ENCODE data around the gene RNF220.

Gene RNF220

DNA sequence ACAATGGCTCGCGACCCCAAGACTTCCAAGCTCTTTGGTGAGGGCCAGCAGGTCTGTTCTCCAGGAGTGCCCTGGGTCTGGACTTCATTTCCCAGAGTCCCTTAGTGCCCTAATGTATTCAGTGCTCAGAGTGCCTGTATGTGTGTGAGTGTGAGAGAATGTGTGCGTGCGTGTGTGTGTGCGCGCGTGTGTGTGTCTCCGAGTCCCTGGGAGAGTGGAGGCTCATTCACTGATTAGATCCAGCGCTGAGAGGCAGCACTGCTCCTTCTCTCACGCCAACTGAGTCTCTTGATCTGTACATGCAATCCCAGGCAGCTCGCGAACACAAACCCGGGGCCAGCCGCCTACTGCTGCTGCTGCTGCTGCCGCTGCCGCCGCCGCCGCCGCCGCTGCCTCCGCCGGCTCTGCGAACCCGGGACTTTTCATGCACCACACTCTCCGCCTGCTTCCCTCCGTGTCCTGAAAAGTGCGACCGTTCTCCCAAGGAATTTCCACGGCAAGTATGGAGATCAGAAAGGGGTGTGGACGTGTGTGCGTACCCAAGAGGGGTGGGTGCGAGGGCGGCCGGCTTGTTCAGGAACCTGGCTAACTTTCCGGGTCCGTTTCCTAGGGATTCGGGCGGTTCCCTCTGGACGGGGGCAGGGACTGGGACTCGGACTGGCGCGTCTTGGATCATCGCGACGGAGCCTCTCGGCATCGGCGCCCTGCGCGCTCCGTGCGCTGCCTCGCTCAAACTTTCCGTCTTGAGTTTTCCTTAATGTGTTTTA, at the start of gene RNF220:
RNF220 (plus strand) TSS at position 225 of the 767 bp plus-strand sequence.
- no peak for TF ChIP-seq POLR2A (IDR thresholded peaks at IDR 0.05; ENCODE audit: low read depth, low read length)
- peak; percentile 95 for FAIRE-seq
- DNase-seq (ENCODE audit: insufficient read length, low spot score), result peak; percentile 65

DNA sequence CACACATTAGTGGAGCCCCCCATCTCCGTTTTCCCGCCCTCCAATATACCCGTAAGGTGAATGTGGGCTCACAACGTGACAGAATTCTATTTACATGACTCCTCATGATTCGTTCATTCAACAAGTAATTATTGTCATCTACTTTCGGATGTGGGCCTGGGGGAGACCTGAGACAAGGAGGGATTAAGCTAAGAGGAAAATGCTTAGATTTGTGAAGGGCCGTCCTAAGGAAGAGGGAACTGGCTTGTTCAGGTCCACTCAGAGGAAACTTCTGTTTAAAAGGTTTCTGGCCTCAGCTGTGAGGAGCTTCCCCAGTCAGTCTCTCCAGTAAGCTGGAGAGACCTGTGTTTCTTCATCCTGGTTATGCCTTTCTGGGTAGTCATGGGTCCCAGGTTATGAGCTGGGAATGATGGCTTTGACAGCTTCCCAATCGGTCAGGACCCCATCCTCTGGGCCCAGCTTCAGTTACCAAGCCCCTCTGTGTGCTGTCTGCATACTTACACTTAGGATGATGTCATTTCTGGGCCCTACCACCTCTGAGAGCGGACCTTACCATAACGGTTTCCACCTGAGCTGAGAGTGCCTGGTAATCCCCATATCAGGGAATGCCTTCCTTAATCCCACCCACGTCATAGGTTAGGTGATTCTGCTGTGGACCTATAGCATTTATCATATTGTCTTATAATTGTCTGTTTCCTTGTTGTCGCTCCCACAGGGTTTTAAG, 49.3 kb upstream of the RNF220 start:
- DNase-seq (ENCODE audit: insufficient read length, low spot score) (no peak), FAIRE-seq (no peak)

DNA sequence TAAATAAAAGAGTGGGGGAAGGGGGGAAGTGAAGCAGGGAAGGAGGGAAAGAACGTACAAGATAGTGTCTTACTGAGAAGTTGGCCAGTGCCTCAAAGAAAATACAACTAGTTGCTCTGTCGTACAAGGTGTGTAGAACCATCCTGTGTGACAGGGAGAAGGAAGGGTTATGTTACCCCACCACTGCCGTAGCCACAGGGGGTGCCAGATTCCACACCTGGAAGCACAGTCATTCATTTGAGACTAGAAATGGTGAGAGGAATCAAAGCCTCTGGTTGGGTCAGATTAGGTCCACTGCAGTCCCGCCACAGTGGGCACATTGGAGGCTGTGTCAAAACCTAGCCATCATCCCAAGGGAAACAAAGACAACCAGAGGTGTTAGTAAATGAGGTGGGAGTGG, 47.3 kb upstream of the RNF220 start:
- DNase-seq (ENCODE audit: insufficient read length, low spot score) (no peak), FAIRE-seq (no peak)
- no peak for TF ChIP-seq POLR2A (IDR thresholded peaks at IDR 0.05; ENCODE audit: low read depth, low read length)

More for the DNA sequence above, 49.3 kb upstream of the RNF220 start:
- no peak for TF ChIP-seq POLR2A (IDR thresholded peaks at IDR 0.05; ENCODE audit: low read depth, low read length)

DNA sequence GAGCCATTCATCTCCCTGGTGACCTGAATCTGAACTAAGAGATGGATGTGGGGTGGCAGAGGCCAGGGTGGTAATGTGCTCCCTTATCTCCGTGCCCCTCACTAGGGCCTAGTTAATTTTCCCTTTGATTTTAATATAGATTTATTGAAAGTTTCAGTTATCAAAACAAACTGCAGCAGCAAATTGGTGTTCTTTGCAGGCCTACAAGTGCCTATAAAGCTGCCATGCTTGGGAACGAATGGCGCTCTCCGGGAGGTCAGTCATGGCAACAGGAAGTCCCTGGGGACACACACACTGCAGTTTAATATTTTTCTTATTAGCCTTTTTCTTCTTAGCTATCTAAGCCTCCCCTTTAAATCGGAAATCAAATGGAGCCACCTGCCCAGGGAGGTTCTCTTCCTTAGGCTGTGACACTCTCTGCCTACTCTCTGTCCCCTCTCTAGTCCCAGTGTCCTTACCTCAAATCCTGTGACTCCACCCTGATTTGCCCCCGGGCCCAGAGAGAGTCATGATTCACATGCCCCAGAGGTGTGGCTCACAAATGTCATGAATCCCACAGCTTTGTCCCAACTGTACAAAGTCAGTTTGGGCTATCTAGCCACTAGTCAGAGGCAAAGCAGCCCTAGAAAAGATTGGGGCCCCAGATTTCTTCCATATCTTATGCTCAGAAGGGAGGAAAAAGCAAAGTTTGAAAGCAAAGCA, 45.7 kb upstream of the RNF220 start:
- FAIRE-seq, result no peak
- TF ChIP-seq POLR2A (IDR thresholded peaks at IDR 0.05; ENCODE audit: low read depth, low read length), result no peak
- no peak for DNase-seq (ENCODE audit: insufficient read length, low spot score)

DNA sequence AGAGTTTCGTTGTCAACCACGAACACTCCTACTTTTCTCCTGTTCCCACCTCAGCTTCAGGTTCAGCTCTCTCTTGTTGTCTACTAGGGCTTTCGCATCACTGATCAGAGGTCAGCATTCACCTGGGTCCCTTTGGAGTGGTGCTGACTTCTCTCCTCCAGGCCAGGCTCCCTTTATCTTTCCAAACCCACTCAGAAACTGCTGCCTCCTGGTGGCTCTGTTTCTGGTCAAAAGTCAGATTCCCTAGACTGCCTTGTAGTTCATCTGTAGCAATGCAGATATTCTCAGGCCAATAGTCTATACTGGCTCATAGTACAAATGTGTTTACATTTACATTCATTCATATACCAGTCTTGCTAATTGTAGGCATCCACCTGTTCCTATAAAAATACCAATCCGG, 43.6 kb upstream of the RNF220 start:
- TF ChIP-seq POLR2A (IDR thresholded peaks at IDR 0.05; ENCODE audit: low read depth, low read length), result no peak
- FAIRE-seq, result no peak
- no peak for DNase-seq (ENCODE audit: insufficient read length, low spot score)

DNA sequence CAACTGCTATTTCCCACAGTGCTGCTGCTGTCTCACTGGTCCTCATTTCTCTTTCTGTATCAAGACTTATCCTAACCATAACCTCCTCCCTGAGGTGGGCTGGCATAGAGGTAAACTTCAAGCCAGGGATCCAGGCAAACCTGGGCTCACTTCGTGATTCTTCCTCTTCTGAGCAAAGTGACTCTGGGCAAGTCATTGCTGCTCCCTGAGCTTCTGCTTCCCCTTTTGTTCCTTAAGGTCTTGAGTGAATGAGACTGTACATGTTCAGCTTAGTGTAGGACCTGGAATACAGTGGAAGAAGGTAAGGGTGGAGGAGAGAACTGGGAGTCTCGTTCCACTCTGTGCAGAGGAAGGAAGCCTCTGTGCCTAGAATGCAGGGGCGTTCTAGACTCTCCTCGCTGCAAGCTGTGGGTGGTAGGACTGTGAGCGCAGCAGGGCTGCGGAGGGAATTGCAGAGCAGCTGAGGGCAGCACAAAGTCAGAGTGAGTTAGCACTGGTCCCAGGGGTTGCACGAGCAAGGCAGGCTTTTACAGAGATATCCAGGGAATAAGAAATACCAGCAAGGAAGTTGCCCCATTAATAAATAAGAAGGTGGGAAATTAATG, 38.6 kb upstream of the RNF220 start:
- FAIRE-seq (no peak), DNase-seq (ENCODE audit: insufficient read length, low spot score) (no peak)
- no peak for TF ChIP-seq POLR2A (IDR thresholded peaks at IDR 0.05; ENCODE audit: low read depth, low read length)

DNA sequence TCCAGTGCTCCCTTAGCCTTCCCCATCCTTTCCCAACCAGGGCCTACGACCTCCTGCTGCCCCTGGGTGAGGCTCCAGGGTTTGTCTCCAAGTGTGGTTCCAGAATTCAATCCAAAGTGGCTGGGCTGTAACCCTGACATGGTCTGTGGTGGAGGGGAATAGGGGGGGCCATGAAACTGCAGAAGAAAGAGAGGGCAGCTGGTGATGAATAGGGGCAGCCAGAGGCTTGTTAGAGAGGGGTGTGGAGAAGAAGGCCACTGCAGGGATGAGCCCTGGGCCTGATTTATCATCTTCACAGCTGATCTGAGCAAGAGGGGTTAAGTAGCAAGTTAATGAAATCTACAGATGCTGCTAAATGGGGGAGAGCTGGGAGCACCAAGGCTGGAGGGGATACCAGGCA, 37.1 kb upstream of the RNF220 start:
- no peak for DNase-seq (ENCODE audit: insufficient read length, low spot score)
- no peak for FAIRE-seq
- no peak for TF ChIP-seq POLR2A (IDR thresholded peaks at IDR 0.05; ENCODE audit: low read depth, low read length)

DNA sequence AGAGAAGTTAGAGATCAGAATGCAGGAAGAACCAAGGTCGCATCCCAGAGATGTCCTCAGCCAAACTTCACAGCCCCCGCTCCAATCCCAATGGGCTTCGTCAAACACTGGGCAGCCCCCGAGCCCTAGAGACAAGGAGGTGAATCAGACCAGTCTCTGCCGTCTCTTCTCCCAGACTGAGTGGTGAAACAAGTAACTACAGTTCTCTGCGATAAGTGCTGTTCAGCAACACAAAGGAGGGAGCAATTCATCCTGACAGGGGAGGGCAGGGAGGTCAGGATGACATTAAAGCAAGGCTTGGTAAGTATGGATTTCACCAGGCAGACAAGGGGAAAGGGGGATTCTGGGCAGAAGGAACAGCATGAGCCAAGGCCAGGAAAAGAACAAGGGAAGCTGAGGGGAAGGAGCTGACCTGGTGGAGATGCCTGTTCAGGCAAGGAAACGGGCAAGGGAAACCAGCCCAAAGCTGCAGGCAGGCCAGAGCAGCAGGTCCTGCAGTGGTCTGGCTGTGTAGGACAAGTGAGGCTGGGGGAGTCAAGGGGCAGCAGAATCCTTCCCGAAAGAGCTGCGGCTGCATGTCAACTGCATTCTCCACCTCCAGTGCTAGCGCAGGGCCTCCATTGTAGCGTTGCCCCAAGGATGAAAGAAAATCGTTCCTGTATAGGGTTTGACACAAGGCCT, 36.4 kb upstream of the RNF220 start:
- FAIRE-seq (no peak), DNase-seq (ENCODE audit: insufficient read length, low spot score) (no peak)
- no peak for TF ChIP-seq POLR2A (IDR thresholded peaks at IDR 0.05; ENCODE audit: low read depth, low read length)

DNA sequence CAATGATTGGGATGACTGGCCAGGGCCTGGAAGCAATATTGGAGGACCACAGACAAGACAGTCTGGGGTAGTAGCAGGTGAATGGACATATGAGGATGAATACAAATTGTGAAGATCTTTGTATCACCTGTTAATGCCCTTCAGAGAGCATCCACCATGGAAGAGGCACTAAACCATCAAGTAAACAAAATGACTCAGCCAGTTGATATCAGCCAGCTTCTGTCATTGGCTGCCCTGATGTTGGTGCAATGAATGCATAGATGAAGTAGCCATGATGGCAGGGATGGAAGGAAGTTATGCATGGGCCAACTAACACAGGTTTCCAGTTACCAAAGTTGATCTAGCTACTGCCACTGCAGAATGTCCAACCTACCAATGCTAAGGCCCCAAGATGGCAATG, 33.8 kb upstream of the RNF220 start:
- no peak for TF ChIP-seq POLR2A (IDR thresholded peaks at IDR 0.05; ENCODE audit: low read depth, low read length)
- no peak for FAIRE-seq

DNA sequence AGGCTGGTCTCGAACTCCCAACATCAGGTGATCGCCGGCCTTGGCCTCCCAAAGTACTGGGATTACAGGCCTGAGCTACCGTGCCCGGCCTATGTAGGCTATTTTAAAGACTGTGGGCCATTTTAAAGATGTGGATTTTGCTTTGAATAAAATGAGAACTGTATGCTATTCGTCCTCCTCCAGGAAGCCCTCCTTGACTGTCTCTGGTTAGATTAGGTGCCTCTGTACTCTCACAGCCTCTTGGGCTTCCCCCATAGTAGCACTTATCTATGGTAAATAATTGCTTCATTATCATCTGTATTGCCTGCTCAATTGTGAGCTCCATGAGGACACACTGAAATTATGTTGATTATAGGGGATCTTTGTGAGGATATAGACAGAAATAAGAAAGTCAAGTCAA, 29.5 kb upstream of the RNF220 start:
- FAIRE-seq (no peak), DNase-seq (ENCODE audit: insufficient read length, low spot score) (no peak)
- TF ChIP-seq POLR2A (IDR thresholded peaks at IDR 0.05; ENCODE audit: low read depth, low read length), result no peak

More for the DNA sequence above, 33.8 kb upstream of the RNF220 start:
- DNase-seq (ENCODE audit: insufficient read length, low spot score), result no peak

DNA sequence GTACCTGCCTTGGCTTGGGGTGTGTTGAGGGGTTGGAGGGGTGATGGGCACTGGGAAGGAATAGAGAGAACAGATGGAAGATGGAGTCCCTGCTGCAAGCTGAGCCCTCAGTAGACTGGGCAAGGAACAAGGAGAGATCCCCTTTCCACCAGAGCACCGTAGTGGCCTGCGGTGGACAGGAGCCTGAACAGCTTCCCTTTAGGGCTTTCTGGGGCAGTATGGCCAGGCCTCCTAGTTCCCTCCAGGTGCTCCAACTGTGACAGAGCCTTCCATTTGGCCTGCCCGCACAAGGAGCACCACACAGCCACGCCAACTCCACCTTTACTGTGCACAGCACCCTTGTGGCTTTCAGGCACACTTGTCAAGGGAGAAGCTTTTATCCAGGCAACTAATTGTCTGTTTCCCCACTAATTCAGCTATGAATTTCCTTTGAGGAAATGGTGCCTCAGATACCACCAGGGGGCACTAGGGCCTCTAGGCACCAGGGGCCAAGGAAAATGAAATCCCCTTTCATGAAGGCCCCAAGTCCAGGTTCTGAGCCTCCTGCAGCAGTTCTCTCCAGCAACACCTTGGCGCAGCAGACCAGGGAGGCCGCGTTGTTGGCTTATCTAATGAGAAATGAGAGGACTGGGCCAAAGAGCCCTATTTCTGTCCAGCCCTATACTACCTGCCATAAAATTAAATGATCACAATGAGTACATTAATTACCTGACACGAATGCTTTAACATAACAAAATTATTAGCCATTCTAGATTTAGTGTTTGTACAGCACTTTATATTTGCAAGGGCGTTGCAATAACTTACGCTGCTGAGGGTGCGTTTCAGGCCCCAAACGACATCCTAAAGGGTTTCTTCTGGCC, 26.9 kb upstream of the RNF220 start:
- FAIRE-seq, result peak; percentile 72
- TF ChIP-seq POLR2A (IDR thresholded peaks at IDR 0.05; ENCODE audit: low read depth, low read length), result no peak
- peak; percentile 51 for DNase-seq (ENCODE audit: insufficient read length, low spot score)

DNA sequence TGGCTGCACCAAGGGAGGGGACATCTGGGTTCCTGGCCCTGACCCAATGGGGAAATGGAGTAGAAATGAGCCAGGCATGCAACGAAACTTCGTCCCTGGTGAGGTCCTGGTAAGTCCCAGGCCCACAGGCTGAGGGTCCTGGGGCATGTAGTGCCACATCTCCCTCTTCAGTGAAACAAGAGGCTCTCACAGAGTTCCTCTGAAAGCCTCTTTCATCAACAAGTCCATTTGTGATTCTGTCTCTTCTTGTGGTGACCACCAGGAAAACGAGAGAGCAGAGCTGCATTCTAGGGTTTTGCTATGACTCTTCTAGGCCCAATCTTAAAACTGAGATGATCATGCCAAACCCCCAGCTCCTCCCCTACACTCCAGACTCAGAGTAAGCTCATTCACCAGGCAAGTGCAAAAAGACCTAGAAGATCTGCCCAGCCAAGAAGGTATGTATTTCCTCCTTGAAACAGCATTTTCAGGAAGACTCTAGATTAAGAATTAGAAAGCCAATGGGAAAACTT, 24.3 kb upstream of the RNF220 start:
- DNase-seq (ENCODE audit: insufficient read length, low spot score), result no peak
- TF ChIP-seq POLR2A (IDR thresholded peaks at IDR 0.05; ENCODE audit: low read depth, low read length), result no peak
- no peak for FAIRE-seq
